IPS-18a (cell line): ENCODE results near the gene ATP1B4.

ENCODE experiments used
- H3K27ac ChIP-seq: one replicate; pipeline ENCODE4 v1.5.1; 2013; ENCODE audit warnings: low read length
- H3K27me3 ChIP-seq: one replicate; pipeline ENCODE4 v1.6.1; 2013; ENCODE audit warnings: mild to moderate bottlenecking, low read length; ENCODE audit not compliant: control insufficient read depth, insufficient read depth
- H3K36me3 ChIP-seq: one replicate; pipeline ENCODE4 v1.6.1; 2013; ENCODE audit warnings: low read depth, low read length; ENCODE audit not compliant: control insufficient read depth
- H3K4me1 ChIP-seq: one replicate; pipeline ENCODE4 v1.6.1; 2013; ENCODE audit warnings: low read depth, low read length; ENCODE audit not compliant: control insufficient read depth
- H3K4me3 ChIP-seq: one replicate; pipeline ENCODE4 v1.5.1; 2013; ENCODE audit warnings: low read length
- H3K9ac ChIP-seq: one replicate; pipeline ENCODE4 v1.6.1; 2013; ENCODE audit warnings: mild to moderate bottlenecking, low read length, moderate library complexity
- H3K9me3 ChIP-seq: one replicate; pipeline ENCODE4 v1.6.1; 2013; ENCODE audit warnings: low read depth, low read length; ENCODE audit not compliant: control insufficient read depth

ATP1B4 gene

GRCh38 chrX:120361764-120362305 lies at the start of gene ATP1B4:
TSS of gene ATP1B4 (plus strand) at chrX:120362089. CDS start at chrX:120362169, 80 bp downstream.
- no peaks in the 10 kb centered on the region for H3K36me3 ChIP-seq
- no peak within 1 kb of the TSS for H3K9ac ChIP-seq
- H3K4me1 ChIP-seq = no peaks in the 10 kb centered on the region
- no peaks in the 10 kb centered on the region for H3K27me3 ChIP-seq
- no peak within 1 kb of the TSS for H3K27ac ChIP-seq
- peaks cover 11% of the 10 kb centered on the region for H3K9me3 ChIP-seq
- no peak within 1 kb of the TSS for H3K4me3 ChIP-seq

GRCh38 chrX:120315776-120316175 lies 46.1 kb upstream of the ATP1B4 start:
- H3K27ac ChIP-seq = no peak overlapping the region
- H3K9me3 ChIP-seq = no peaks in the 10 kb centered on the region
- H3K9ac ChIP-seq = no peak overlapping the region
- H3K4me3 ChIP-seq = no peak overlapping the region
- peaks cover 20% of the 10 kb centered on the region for H3K27me3 ChIP-seq
- H3K36me3 ChIP-seq = no peaks in the 10 kb centered on the region
- no peaks in the 10 kb centered on the region for H3K4me1 ChIP-seq

GRCh38 chrX:120316587-120317283 lies 45.2 kb upstream of the ATP1B4 start:
- H3K9ac ChIP-seq = no peak overlapping the region
- no peak overlapping the region for H3K27ac ChIP-seq
- no peaks in the 10 kb centered on the region for H3K4me1 ChIP-seq
- H3K4me3 ChIP-seq = no peak overlapping the region
- H3K36me3 ChIP-seq = no peaks in the 10 kb centered on the region
- H3K9me3 ChIP-seq = peaks cover 3% of the 10 kb centered on the region
- H3K27me3 ChIP-seq = peaks cover 11% of the 10 kb centered on the region

GRCh38 chrX:120318411-120318810 lies 43.5 kb upstream of the ATP1B4 start:
- H3K36me3 ChIP-seq = no peaks in the 10 kb centered on the region
- no peaks in the 10 kb centered on the region for H3K4me1 ChIP-seq
- H3K4me3 ChIP-seq = no peak overlapping the region
- H3K27me3 ChIP-seq = no peaks in the 10 kb centered on the region
- no peak overlapping the region for H3K9ac ChIP-seq
- peaks cover 6% of the 10 kb centered on the region for H3K9me3 ChIP-seq
- no peak overlapping the region for H3K27ac ChIP-seq

- H3K27ac ChIP-seq = no peak overlapping the region
- no peaks in the 10 kb centered on the region for H3K36me3 ChIP-seq
- no peaks in the 10 kb centered on the region for H3K4me1 ChIP-seq
- no peak overlapping the region for H3K9ac ChIP-seq
- H3K4me3 ChIP-seq = no peak overlapping the region
- peaks cover 13% of the 10 kb centered on the region for H3K9me3 ChIP-seq
- H3K27me3 ChIP-seq = no peaks in the 10 kb centered on the region
These were observed 40.2 kb upstream of the ATP1B4 start for GRCh38 chrX:120321520-120322281.

GRCh38 chrX:120331116-120331515 lies 30.8 kb upstream of the ATP1B4 start:
- no peak overlapping the region for H3K9ac ChIP-seq
- no peaks in the 10 kb centered on the region for H3K36me3 ChIP-seq
- no peak overlapping the region for H3K27ac ChIP-seq
- H3K4me3 ChIP-seq = no peak overlapping the region
- H3K9me3 ChIP-seq = peaks cover 14% of the 10 kb centered on the region
- no peaks in the 10 kb centered on the region for H3K27me3 ChIP-seq
- H3K4me1 ChIP-seq = peaks cover 10% of the 10 kb centered on the region

GRCh38 chrX:120332394-120332793 lies 29.5 kb upstream of the ATP1B4 start:
- no peak overlapping the region for H3K9ac ChIP-seq
- H3K9me3 ChIP-seq = peaks cover 9% of the 10 kb centered on the region
- peaks cover 10% of the 10 kb centered on the region for H3K4me1 ChIP-seq
- no peaks in the 10 kb centered on the region for H3K36me3 ChIP-seq
- H3K4me3 ChIP-seq = peak overlapping the region; percentile 21
- no peak overlapping the region for H3K27ac ChIP-seq
- no peaks in the 10 kb centered on the region for H3K27me3 ChIP-seq

- Histone ChIP-seq H3K27ac (no peak overlapping the region), H3K9me3 (peaks cover 16% of the 10 kb centered on the region), H3K4me1 (peaks cover 10% of the 10 kb centered on the region), H3K36me3 (no peaks in the 10 kb centered on the region), H3K4me3 (no peak overlapping the region), H3K27me3 (no peaks in the 10 kb centered on the region), H3K9ac (no peak overlapping the region)
These were observed 27.7 kb upstream of the ATP1B4 start for GRCh38 chrX:120334151-120334550.

- Histone ChIP-seq H3K4me3 (no peak overlapping the region), H3K4me1 (peaks cover 10% of the 10 kb centered on the region), H3K27me3 (no peaks in the 10 kb centered on the region), H3K27ac (no peak overlapping the region), H3K9me3 (peaks cover 21% of the 10 kb centered on the region), H3K9ac (no peak overlapping the region), H3K36me3 (no peaks in the 10 kb centered on the region)
These were observed 27.3 kb upstream of the ATP1B4 start for GRCh38 chrX:120334603-120335002.

- no peak overlapping the region for H3K27ac ChIP-seq
These were observed 26.6 kb upstream of the ATP1B4 start for GRCh38 chrX:120335289-120335688.

GRCh38 chrX:120336899-120337298 lies 25.0 kb upstream of the ATP1B4 start:
- no peaks in the 10 kb centered on the region for H3K27me3 ChIP-seq
- no peaks in the 10 kb centered on the region for H3K36me3 ChIP-seq
- H3K9me3 ChIP-seq = peaks cover 25% of the 10 kb centered on the region
- H3K27ac ChIP-seq = no peak overlapping the region
- peaks cover 10% of the 10 kb centered on the region for H3K4me1 ChIP-seq
- H3K9ac ChIP-seq = no peak overlapping the region
- no peak overlapping the region for H3K4me3 ChIP-seq

More at GRCh38 chrX:120335289-120335688, 26.6 kb upstream of the ATP1B4 start:
- Histone ChIP-seq H3K4me3 (no peak overlapping the region), H3K36me3 (no peaks in the 10 kb centered on the region), H3K4me1 (peaks cover 10% of the 10 kb centered on the region), H3K27me3 (no peaks in the 10 kb centered on the region), H3K9me3 (peaks cover 25% of the 10 kb centered on the region), H3K9ac (no peak overlapping the region)
